Neuronal stem cell (in vitro differentiated cells): ENCODE measurements around the gene PLPP3. TPM values are rescaled to one million over a fixed set of nuclear protein-coding genes. Genes with fewer than 3 reads are reported as not detected.

Experiments
- DNase-seq: peaks from one replicate; pipeline ENCODE4 v3.0.0-alpha.2; 2013; ENCODE audit warnings: low spot score
- H2AFZ ChIP-seq: one replicate; pipeline ENCODE4 v1.6.1; 2013; ENCODE audit warnings: mild to moderate bottlenecking, low read length, inconsistent platforms
- H2AK5ac ChIP-seq: 2 replicates; pipeline ENCODE4 v1.6.1; 2013; ENCODE audit warnings: low read depth, mild to moderate bottlenecking, inconsistent platforms, low read length, moderate library complexity, mixed read lengths
- H2BK120ac ChIP-seq: 2 replicates; pipeline ENCODE4 v1.6.1; 2013; ENCODE audit warnings: low read depth, mild to moderate bottlenecking, inconsistent platforms, low read length, moderate library complexity, mixed read lengths
- H2BK12ac ChIP-seq: one replicate; pipeline ENCODE4 v1.6.1; 2013; ENCODE audit warnings: low read length, inconsistent platforms
- H2BK15ac ChIP-seq: 2 replicates; pipeline ENCODE4 v1.6.1; 2013; ENCODE audit warnings: mild to moderate bottlenecking, low read length, inconsistent platforms, mixed read lengths
- H2BK5ac ChIP-seq: one replicate; pipeline ENCODE4 v1.6.1; 2013; ENCODE audit warnings: inconsistent platforms, mild to moderate bottlenecking, low read length, moderate library complexity
- H3K14ac ChIP-seq: one replicate; pipeline ENCODE4 v1.6.1; 2013; ENCODE audit warnings: low read length, inconsistent platforms
- H3K18ac ChIP-seq: 2 replicates; pipeline ENCODE4 v1.6.1; 2013; ENCODE audit warnings: low read length, inconsistent platforms
- H3K23ac ChIP-seq: 2 replicates; pipeline ENCODE4 v1.6.1; 2013; ENCODE audit warnings: low read depth, mild to moderate bottlenecking, mixed read lengths, low read length, inconsistent platforms; ENCODE audit not compliant: poor library complexity
- H3K27ac ChIP-seq: replicated peaks from 3 replicates; pipeline ENCODE4 v1.5.1; 2013; ENCODE audit warnings: low read length, inconsistent platforms
- H3K27me3 ChIP-seq, 3 experiments: 2 replicates each; pipeline ENCODE4 v1.6.1; 2013; ENCODE audit warnings: low read length in 3 of 3, mild to moderate bottlenecking in 2 of 3, inconsistent platforms in 1 of 3, low read depth in 1 of 3, mixed read lengths in 1 of 3, moderate library complexity in 1 of 3; ENCODE audit not compliant: control insufficient read depth in 3 of 3, insufficient read depth in 3 of 3
- H3K36me3 ChIP-seq, 2 donors: replicated peaks in 1 of 2; 2 replicates each; pipeline ENCODE4 v1.6.1; 2013; ENCODE audit warnings: low read length in 2 of 2; ENCODE audit not compliant: control insufficient read depth in 2 of 2, insufficient read depth in 2 of 2
- H3K4ac ChIP-seq: 2 replicates; pipeline ENCODE4 v1.6.1; 2013; ENCODE audit warnings: inconsistent platforms, mild to moderate bottlenecking, low read length, moderate library complexity
- H3K4me1 ChIP-seq, 2 donors: 1 replicate in 1 of 2; 2 replicates in 1 of 2; pipeline ENCODE4 v1.6.1; 2013; ENCODE audit warnings: low read length in 2 of 2, low read depth in 1 of 2; ENCODE audit not compliant: control insufficient read depth in 2 of 2, insufficient read depth in 1 of 2
- H3K4me2 ChIP-seq: one replicate; pipeline ENCODE4 v1.6.1; 2013; ENCODE audit warnings: mild to moderate bottlenecking, low read length, inconsistent platforms; ENCODE audit not compliant: insufficient read depth, poor library complexity, severe bottlenecking
- H3K4me3 ChIP-seq, 2 donors: 2 replicates each; pipeline ENCODE4 v1.5.1; 2013; ENCODE audit warnings: low read length in 2 of 2, mild to moderate bottlenecking in 2 of 2, inconsistent platforms in 1 of 2, moderate library complexity in 1 of 2
- H3K79me1 ChIP-seq: one replicate; pipeline ENCODE4 v1.6.1; 2013; ENCODE audit warnings: low read depth, mild to moderate bottlenecking, inconsistent platforms, low read length, moderate library complexity
- H3K9ac ChIP-seq: one replicate; pipeline ENCODE4 v1.6.1; 2013; ENCODE audit warnings: mild to moderate bottlenecking, low read depth, low read length, inconsistent platforms; ENCODE audit not compliant: poor library complexity
- H3K9me3 ChIP-seq, 2 donors: replicated peaks in 1 of 2; 2 replicates each; pipeline versions ENCODE3 to v1.6.1; 2013; ENCODE audit warnings: low read length in 2 of 2, mild to moderate bottlenecking in 2 of 2, inconsistent platforms in 1 of 2, low read depth in 1 of 2, mixed read lengths in 1 of 2, moderate library complexity in 1 of 2; ENCODE audit not compliant: control insufficient read depth in 2 of 2, insufficient read depth in 1 of 2
- H4K8ac ChIP-seq: one replicate; pipeline ENCODE4 v1.6.1; 2013; ENCODE audit warnings: low read depth, mild to moderate bottlenecking, inconsistent platforms, low read length, moderate library complexity
- H4K91ac ChIP-seq: one replicate; pipeline ENCODE4 v1.6.1; 2013; ENCODE audit warnings: low read length, low read depth, mild to moderate bottlenecking, inconsistent platforms; ENCODE audit not compliant: poor library complexity
- WGBS, 2 donors: extraction: QIAGEN DNeasy Blood & Tissue Kit; methylation state at CpG; one replicate each; pipeline ENCODE4 v1.1.7; 2013; ENCODE audit warnings: missing lambda C conversion rate in 2 of 2, mixed read lengths in 1 of 2; ENCODE audit not compliant: insufficient read length in 2 of 2, insufficient replicate concordance in 1 of 2; ENCODE audit errors: extremely low coverage in 2 of 2; 5-methylcytosine and 5-hydroxymethylcytosine counted together
- polyA plus RNA-seq, 2 experiments: library from polyadenylated mRNA; stranded (reverse); fragments of 200-250 nt; gene quantifications; one replicate each; pipeline ENCODE4 v1.2.3, GENCODE V29; 2013

The PLPP3 gene
- 30.5 TPM for polyA plus RNA-seq (2013, experiment 1 of 2)
- polyA plus RNA-seq (2013, experiment 2 of 2), result 31.6 TPM

- H3K36me3 ChIP-seq, result peaks cover 0 to 3% of the 10 kb centered on the region in 2 donors
- peak within 1 kb of the TSS; percentile 61 for H3K4ac ChIP-seq
- H2AK5ac ChIP-seq, result no peak within 1 kb of the TSS
- peak within 1 kb of the TSS; percentile 91 for H2BK12ac ChIP-seq
- H3K79me1 ChIP-seq, result no peaks in the 10 kb centered on the region
- peak within 1 kb of the TSS; percentile 39 for H2BK120ac ChIP-seq
- H2AFZ ChIP-seq, result peak within 1 kb of the TSS; percentile 90
- H3K9me3 ChIP-seq, result no peaks in the 10 kb centered on the region
- no CpG with 5 or more reads among the region's 62 CpGs for WGBS, 2 donors
- peak within 1 kb of the TSS; percentile 60 for H3K14ac ChIP-seq
- H3K18ac ChIP-seq, result peak within 1 kb of the TSS; percentile 99
- H4K8ac ChIP-seq, result no peak within 1 kb of the TSS
- peak within 1 kb of the TSS; percentile 56 for H3K23ac ChIP-seq
- H3K9ac ChIP-seq, result peak within 1 kb of the TSS; percentile 97
- H2BK15ac ChIP-seq, result peak within 1 kb of the TSS; percentile 90
- peak within 1 kb of the TSS; percentile 96 for H3K27ac ChIP-seq
- H2BK5ac ChIP-seq, result peak within 1 kb of the TSS; percentile 99
- DNase-seq, result peak; percentile 85
- H3K4me3 ChIP-seq, result peak within 1 kb of the TSS; percentile 57 to 96
- H3K27me3 ChIP-seq, result no peaks in the 10 kb centered on the region
- peaks cover 8 to 12% of the 10 kb centered on the region in 2 donors for H3K4me1 ChIP-seq
- H3K4me2 ChIP-seq, result peak within 1 kb of the TSS; percentile 90
- H4K91ac ChIP-seq, result no peak within 1 kb of the TSS
Measured at GRCh38 chr1:56578963-56579875, at the start of gene PLPP3. Gene PLPP3 (minus strand): TSS chr1:56579563. CDS start chr1:56579016, 547 bp downstream.

GRCh38 chr1:56627636-56628039, 48.3 kb upstream of the PLPP3 start:
- no CpG with 5 or more reads among the region's 3 CpGs for WGBS, 2 donors
- no peaks in the 10 kb centered on the region for H3K4me1 ChIP-seq
- H2AK5ac ChIP-seq, result no peak overlapping the region
- H3K79me1 ChIP-seq, result no peaks in the 10 kb centered on the region
- DNase-seq, result no peak
- H2AFZ ChIP-seq, result peak overlapping the region; percentile 28
- no peak overlapping the region for H3K4me2 ChIP-seq
- no peak overlapping the region for H2BK5ac ChIP-seq
- no peak overlapping the region for H3K9ac ChIP-seq
- H3K4me3 ChIP-seq, result no peak overlapping the region
- H4K8ac ChIP-seq, result no peak overlapping the region
- no peak overlapping the region for H3K4ac ChIP-seq
- no peaks in the 10 kb centered on the region for H3K36me3 ChIP-seq
- no peak overlapping the region for H3K23ac ChIP-seq
- H2BK15ac ChIP-seq, result no peak overlapping the region
- H3K9me3 ChIP-seq, result no peaks in the 10 kb centered on the region
- no peak overlapping the region for H4K91ac ChIP-seq
- H3K18ac ChIP-seq, result no peak overlapping the region
- H3K14ac ChIP-seq, result no peak overlapping the region
- no peak overlapping the region for H3K27ac ChIP-seq
- no peak overlapping the region for H2BK12ac ChIP-seq
- H3K27me3 ChIP-seq, result peaks cover 0 to 4% (median 0%) of the 10 kb centered on the region in 3 experiments
- no peak overlapping the region for H2BK120ac ChIP-seq

- no peak for DNase-seq
- no peaks in the 10 kb centered on the region for H3K36me3 ChIP-seq
- H3K79me1 ChIP-seq, result no peaks in the 10 kb centered on the region
- H2AK5ac ChIP-seq, result no peak overlapping the region
- no peak overlapping the region for H2BK5ac ChIP-seq
- H4K91ac ChIP-seq, result no peak overlapping the region
- no peak overlapping the region for H3K9ac ChIP-seq
- no peaks in the 10 kb centered on the region for H3K9me3 ChIP-seq
- no peak overlapping the region for H2BK120ac ChIP-seq
- H3K14ac ChIP-seq, result no peak overlapping the region
- no peak overlapping the region for H3K23ac ChIP-seq
- no peaks in the 10 kb centered on the region for H3K4me1 ChIP-seq
- no CpG with 5 or more reads among the region's 3 CpGs for WGBS, 2 donors
- H3K18ac ChIP-seq, result no peak overlapping the region
- no peak overlapping the region for H2BK15ac ChIP-seq
- H3K4me3 ChIP-seq, result no peak overlapping the region
- H3K4me2 ChIP-seq, result no peak overlapping the region
- no peaks in the 10 kb centered on the region for H3K27me3 ChIP-seq
- H3K4ac ChIP-seq, result no peak overlapping the region
- H3K27ac ChIP-seq, result no peak overlapping the region
- H4K8ac ChIP-seq, result no peak overlapping the region
- H2BK12ac ChIP-seq, result no peak overlapping the region
- peak overlapping the region; percentile 28 for H2AFZ ChIP-seq
Measured at GRCh38 chr1:56627019-56627635, 47.8 kb upstream of the PLPP3 start.

- H2AFZ ChIP-seq, result no peak overlapping the region
- no peak overlapping the region for H3K18ac ChIP-seq
Measured at GRCh38 chr1:56626546-56626945, 47.2 kb upstream of the PLPP3 start.

More at GRCh38 chr1:56626546-56626945, 47.2 kb upstream of the PLPP3 start:
- Histone ChIP-seq H3K9ac (no peak overlapping the region), H3K4ac (no peak overlapping the region), H2BK15ac (no peak overlapping the region), H4K91ac (no peak overlapping the region), H3K4me2 (no peak overlapping the region), H3K79me1 (no peaks in the 10 kb centered on the region), H2BK5ac (no peak overlapping the region), H2BK120ac (no peak overlapping the region), H3K4me3 (no peak overlapping the region), H3K14ac (no peak overlapping the region), H3K9me3 (no peaks in the 10 kb centered on the region), H2AK5ac (no peak overlapping the region), H3K4me1 (no peaks in the 10 kb centered on the region), H3K36me3 (no peaks in the 10 kb centered on the region), H2BK12ac (no peak overlapping the region), H3K27ac (no peak overlapping the region), H4K8ac (no peak overlapping the region), H3K23ac (no peak overlapping the region), H3K27me3 (no peaks in the 10 kb centered on the region)
- no peak for DNase-seq
